Measurements from ENCODE around the gene INTS15. TPM values are rescaled to one million over a fixed set of nuclear protein-coding genes. Genes with fewer than 3 reads are reported as not detected.

The INTS15 gene
- 14.1 TPM for total RNA-seq

GRCh38 chr7:6589829-6590644, at the start of gene INTS15:
TSS of gene INTS15 (plus strand) at chr7:6590021. CDS start at chr7:6590284, 263 bp downstream.
- ATAC-seq: peak; percentile 96

DNA sequence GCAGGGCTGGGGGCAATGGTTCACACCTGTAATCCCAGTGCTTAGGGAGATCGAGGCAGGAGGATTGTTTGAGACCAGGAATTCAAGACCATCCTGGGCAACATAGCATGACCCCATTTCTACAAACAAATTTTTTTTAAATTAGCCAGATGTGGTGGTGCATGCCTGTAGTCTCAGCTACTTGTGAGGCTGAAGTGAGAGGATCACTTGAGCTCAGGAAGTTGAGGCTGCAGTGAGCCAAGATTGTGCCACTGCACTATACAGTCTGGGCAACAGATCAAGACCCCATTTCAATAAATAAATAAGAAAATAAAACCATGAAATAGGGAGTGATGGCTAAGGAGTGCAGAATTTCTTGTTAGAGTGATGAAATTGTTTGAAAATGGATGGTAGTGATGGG, 47.5 kb upstream of the INTS15 start:
- DNase-seq (ENCODE audit: low spot score) (no peak), ATAC-seq (no peak)

More at GRCh38 chr7:6589829-6590644, at the start of gene INTS15:
- peak; percentile 83 for DNase-seq (ENCODE audit: low spot score)

DNA sequence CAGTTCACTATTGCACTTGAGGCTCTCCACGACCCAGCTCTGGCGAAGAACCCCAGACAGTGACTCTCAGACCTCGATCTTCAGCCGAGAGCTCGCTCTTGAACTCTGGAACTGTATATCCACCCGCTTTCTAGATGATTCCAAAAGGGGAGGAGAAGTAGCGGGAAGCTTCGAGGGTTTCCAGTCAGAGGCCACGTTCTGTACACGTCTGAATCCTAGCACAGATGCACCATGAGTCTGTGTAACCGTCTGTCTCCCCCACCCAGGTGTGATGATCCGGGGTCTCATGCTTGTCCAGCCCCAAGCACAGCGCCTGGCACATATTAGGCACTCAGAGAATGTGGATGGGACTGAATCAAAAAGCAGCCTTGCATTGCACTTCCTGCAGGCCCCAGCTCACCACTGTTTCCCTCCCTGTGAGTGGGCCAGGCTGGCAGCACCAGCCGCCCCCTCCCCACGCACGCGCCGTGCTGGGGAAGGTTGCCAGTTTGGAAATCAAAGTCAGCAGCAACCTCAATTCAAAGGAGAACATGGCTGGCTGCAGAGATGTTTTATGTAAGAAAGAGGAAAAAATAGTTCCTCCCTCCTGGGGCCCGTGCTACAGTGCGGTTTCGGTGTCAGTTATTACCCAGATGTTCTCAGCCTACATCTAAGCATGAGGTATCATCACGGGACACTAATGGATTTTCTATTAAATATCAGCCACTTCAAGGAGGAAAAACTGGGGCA, 44.3 kb upstream of the INTS15 start:
- ATAC-seq (no peak), DNase-seq (ENCODE audit: low spot score) (no peak)

- ATAC-seq: no peak
- DNase-seq (ENCODE audit: low spot score): no peak
These were observed 43.1 kb upstream of the INTS15 start for GRCh38 chr7:6546498-6547251.

- no peak for ATAC-seq
These were observed 42.4 kb upstream of the INTS15 start for GRCh38 chr7:6547400-6547799.

GRCh38 chr7:6551016-6551511, 38.8 kb upstream of the INTS15 start, which contains the start of gene GRID2IP:
TSS of gene GRID2IP (minus strand) at chr7:6551461. CDS start at chr7:6551436, 25 bp downstream.
- ATAC-seq (no peak), DNase-seq (ENCODE audit: low spot score) (no peak)

More at GRCh38 chr7:6547400-6547799, 42.4 kb upstream of the INTS15 start:
- no peak for DNase-seq (ENCODE audit: low spot score)

GRCh38 chr7:6553448-6554044, 36.3 kb upstream of the INTS15 start:
- DNase-seq (ENCODE audit: low spot score) (no peak), ATAC-seq (no peak)

DNA sequence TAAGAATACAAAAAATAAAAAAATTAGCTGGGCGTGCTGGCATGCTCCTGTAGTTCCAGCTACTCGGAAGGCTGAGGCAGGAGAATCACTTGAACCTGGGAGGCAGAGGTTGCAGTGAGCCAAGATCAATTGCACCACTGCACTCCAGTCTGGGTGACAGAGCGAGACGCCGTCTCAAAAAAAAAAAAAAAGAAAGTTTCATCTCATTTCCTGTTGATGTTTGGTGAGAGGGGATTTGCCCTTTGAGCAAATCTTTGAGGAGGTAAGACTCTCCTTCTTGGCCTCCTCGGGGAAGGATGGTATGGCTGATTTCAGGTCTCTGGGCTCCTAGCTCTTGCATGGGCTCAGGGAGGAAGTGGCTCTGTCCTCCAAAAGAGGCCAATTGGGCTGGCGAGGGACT, 35.0 kb upstream of the INTS15 start:
- DNase-seq (ENCODE audit: low spot score) (no peak), ATAC-seq (no peak)

DNA sequence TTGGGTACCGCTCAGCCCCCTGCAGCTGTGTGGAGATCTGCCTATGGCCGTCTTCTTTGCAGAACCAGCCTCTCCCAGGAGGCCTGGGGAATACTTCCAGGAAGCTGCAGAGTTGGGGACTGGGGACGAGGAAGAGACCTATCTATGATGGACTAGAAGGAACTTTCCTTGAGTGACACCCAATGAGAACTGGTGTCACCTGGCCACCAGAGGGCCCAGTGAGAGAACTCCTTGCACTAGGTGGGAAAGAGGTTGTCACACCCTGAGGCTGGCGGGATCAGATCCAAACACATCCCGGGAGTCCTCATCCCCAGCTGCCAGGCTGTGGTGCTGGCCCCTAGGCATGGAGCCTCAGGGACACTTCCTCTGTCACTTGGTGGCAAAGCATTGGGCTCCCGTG, 33.6 kb upstream of the INTS15 start:
- no peak for DNase-seq (ENCODE audit: low spot score)
- peak; percentile 43 for ATAC-seq

DNA sequence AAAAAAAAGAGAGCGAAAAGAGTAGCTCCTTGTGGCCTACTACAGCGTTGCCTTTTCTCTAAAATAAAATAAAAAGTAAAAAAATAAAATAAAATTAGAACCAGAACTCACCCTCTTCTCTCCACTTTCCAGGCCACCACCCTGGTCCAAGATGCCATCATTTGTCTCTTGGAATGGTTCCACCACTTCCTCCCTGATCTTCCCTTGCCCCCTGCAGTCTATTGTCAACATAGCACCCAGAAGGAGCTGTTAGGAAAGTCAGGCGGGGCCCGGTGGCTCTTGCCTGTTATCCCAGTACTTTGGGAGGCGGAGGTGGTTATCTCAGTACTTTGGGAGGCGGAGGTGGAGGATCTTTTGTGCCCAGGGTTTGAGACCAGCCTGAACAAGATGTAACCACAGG, 31.0 kb upstream of the INTS15 start:
- no peak for DNase-seq (ENCODE audit: low spot score)
- ATAC-seq: peak; percentile 30

- no peak for ATAC-seq
- no peak for DNase-seq (ENCODE audit: low spot score)
These were observed 29.9 kb upstream of the INTS15 start for GRCh38 chr7:6559896-6560295.

- ATAC-seq: no peak
- no peak for DNase-seq (ENCODE audit: low spot score)
These were observed 27.7 kb upstream of the INTS15 start for GRCh38 chr7:6562106-6562505.

DNA sequence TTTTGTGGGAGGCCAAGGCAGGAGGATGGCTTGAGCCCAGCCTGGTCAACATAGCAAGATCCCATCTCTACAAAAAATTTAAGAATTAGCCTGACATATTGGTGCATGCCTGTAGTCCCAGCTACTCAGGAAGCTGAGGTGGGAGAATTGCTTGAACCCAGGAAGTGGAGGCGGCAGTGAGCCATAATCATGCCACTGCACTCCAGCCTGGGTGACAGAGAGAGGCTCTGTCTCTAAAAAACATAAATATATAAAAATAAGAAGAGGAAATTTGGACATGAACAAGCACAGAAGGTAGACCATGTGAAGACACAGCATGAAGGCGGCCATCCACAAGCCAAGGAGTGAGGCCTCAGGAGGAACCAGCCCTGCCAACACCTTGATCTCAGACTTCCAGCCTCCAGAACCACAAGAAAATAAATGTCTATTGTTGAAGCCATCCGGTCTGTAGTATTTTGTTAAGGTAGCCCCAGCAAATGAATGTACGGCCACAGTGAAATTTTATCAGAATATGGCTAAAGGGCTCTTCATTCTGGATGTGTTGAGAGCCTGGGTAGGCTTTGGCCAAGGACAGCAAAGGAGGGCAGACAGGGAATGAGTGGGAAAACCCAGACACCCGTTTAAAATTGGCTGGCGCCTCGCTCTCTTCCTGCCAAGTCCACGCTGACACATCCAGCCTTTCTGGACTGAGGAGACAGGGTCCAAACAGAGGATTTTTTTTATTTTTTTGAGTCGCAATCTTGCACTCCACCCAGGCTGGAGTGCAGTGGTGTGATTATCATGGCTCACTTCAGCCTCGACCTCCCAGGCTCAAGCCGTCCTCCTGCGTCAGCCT, 25.7 kb upstream of the INTS15 start:
- DNase-seq (ENCODE audit: low spot score) (no peak), ATAC-seq (no peak)

- ATAC-seq (no peak), DNase-seq (ENCODE audit: low spot score) (no peak)
These were observed 24.2 kb upstream of the INTS15 start for GRCh38 chr7:6565655-6566054.

- DNase-seq (ENCODE audit: low spot score) (no peak), ATAC-seq (no peak)
These were observed 21.9 kb upstream of the INTS15 start for GRCh38 chr7:6567886-6568285.

- ATAC-seq (no peak), DNase-seq (ENCODE audit: low spot score) (no peak)
These were observed 18.6 kb upstream of the INTS15 start for GRCh38 chr7:6571160-6571779.

GRCh38 chr7:6575281-6576023, 14.4 kb upstream of the INTS15 start:
- DNase-seq (ENCODE audit: low spot score) (no peak), ATAC-seq (no peak)

DNA sequence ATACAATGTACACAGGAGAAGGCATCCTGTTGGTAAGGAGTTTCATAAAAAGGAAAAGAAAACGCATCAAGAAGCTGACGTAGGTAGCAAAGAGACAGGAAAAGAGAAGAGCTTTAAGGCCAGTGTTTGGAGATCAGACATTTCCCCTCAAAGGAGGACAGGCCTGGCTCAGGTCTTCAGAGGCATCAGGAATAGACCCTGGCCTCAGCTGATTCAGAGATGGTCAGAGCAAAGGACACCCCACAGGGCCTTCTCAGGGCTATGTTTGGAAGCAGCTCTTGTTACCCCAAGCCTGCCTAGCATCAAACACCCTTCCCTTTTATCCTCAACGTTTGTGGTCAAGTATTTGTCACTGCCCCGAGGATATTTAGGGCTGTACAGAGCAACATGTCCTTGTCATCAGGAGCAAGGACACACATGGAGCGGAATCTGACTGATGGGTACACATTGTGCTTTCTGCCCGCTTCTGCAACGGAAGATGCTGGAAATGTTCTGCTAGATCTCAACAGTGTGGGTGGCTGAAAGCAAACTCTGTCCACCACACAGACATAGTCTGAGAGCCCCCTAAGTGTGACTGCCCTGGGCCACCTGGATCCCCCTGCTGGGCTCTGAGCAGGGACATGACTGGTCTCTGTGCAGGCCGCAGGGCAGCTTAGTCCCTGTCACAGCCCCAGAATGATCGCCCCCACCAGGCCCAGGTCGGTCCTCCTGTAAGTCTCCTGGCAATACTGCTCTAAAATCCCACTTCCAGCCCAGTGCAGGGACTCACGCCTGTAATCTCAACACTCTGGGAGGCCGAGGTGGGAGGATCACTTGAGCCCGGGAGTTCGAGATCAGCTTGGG, 13.6 kb upstream of the INTS15 start:
- DNase-seq (ENCODE audit: low spot score): no peak
- ATAC-seq: no peak
